GM19193 (cell line): ENCODE results near the gene ZNF579.
A peak's percentile ranks its signal among the peaks of the same experiment; 100 is the strongest.

Experiments used
- POLR2A ChIP-seq: IDR thresholded peaks from 4 replicates; pipeline ENCODE4 v1.6.1; 2011; ENCODE audit not compliant: insufficient read depth, insufficient read length; ENCODE audit errors: extremely low read depth

ZNF579 gene

GRCh38 chr19:55615543-55616394 is 35.1 kb upstream of the ZNF579 start:
- TF ChIP-seq POLR2A: no peak

GRCh38 chr19:55614711-55615542 is 34.3 kb upstream of the ZNF579 start:
- TF ChIP-seq POLR2A: no peak

- TF ChIP-seq POLR2A: no peak
Observed at GRCh38 chr19:55613930-55614710, 33.5 kb upstream of the ZNF579 start.

GRCh38 chr19:55613396-55613795 is 32.7 kb upstream of the ZNF579 start:
- no peak for TF ChIP-seq POLR2A

GRCh38 chr19:55611983-55612645 is 31.5 kb upstream of the ZNF579 start:
- no peak for TF ChIP-seq POLR2A

GRCh38 chr19:55611300-55611982 is 30.8 kb upstream of the ZNF579 start:
- no peak for TF ChIP-seq POLR2A

GRCh38 chr19:55609326-55609725 is 28.7 kb upstream of the ZNF579 start:
- no peak for TF ChIP-seq POLR2A

- TF ChIP-seq POLR2A: no peak
Observed at GRCh38 chr19:55606817-55607216, 26.2 kb upstream of the ZNF579 start.

GRCh38 chr19:55606471-55606787 is 25.8 kb upstream of the ZNF579 start:
- TF ChIP-seq POLR2A: no peak

GRCh38 chr19:55605637-55606470 is 25.2 kb upstream of the ZNF579 start, which contains the start of gene ZNF865:
ZNF865 (plus strand) TSS chr19:55605647; CDS start chr19:55613619, 7,972 bp downstream.
- TF ChIP-seq POLR2A: peak; percentile 55

GRCh38 chr19:55605207-55605636 is 24.6 kb upstream of the ZNF579 start:
- no peak for TF ChIP-seq POLR2A

GRCh38 chr19:55603581-55604292 is 23.1 kb upstream of the ZNF579 start:
- no peak for TF ChIP-seq POLR2A
